HepG2 (cell line): Measurements from ENCODE around the gene DDC. TPM values are rescaled to one million over a fixed set of nuclear protein-coding genes. Genes with fewer than 3 reads are reported as not detected.

Experiments used
- NFYB ChIP-seq: sonication (generic); formaldehyde crosslinking; IDR thresholded peaks from 2 replicates; pipeline ENCODE4 v1.4.0; 2020; ENCODE audit warnings: missing genetic modification reagents
- TMF1 ChIP-seq: sonication (generic); formaldehyde crosslinking; IDR thresholded peaks from 2 replicates; pipeline ENCODE4 v1.8.1; 2022; ENCODE audit warnings: low read depth, missing genetic modification reagents
- ZBTB40 ChIP-seq, 2 experiments: fragments of 450-650 bp in 1 of 2; sonication (generic) in 1 of 2; formaldehyde crosslinking in 1 of 2; IDR thresholded peaks; 2 replicates each; pipeline versions ENCODE4 v1.6.1 to v1.8.0; 2016 to 2022; ENCODE audit warnings: antibody characterized with exemption in 1 of 2, mild to moderate bottlenecking in 1 of 2, missing genetic modification reagents in 1 of 2
- ZNF572 ChIP-seq: sonication (generic); formaldehyde crosslinking; IDR thresholded peaks from 2 replicates; pipeline ENCODE4 v1.5.1; 2020; ENCODE audit warnings: mild to moderate bottlenecking, missing genetic modification reagents
- ZNF703 ChIP-seq: sonication (generic); formaldehyde crosslinking; IDR thresholded peaks from 2 replicates; pipeline ENCODE4 v1.5.1; 2020; ENCODE audit warnings: missing genetic modification reagents, mild to moderate bottlenecking, moderate library complexity, borderline replicate concordance
- polyA plus RNA-seq, 8 experiments: library from polyadenylated mRNA; depleted of rRNA in 3 of 8; stranded (reverse) in 7 of 8; unstranded in 1 of 8; fragments of >200 nt; fragmentation: Illumina TruSeq in 4 of 8; extraction: Trizol in 4 of 8; gene quantifications; 2 replicates each; pipeline versions ENCODE4 v1.2.1 to v1.2.3, GENCODE V29; 2011 to 2016; ENCODE audit warnings: low read depth in 4 of 8, missing spikeins in 1 of 8, mixed read lengths in 1 of 8; ENCODE audit not compliant: insufficient read depth in 1 of 8
- total RNA-seq, 5 experiments: library from RNA; depleted of rRNA; stranded (reverse); fragments of >200 nt; fragmentation: Illumina TruSeq; extraction: Trizol; gene quantifications; 2 replicates each; pipeline ENCODE4 v1.2.3, GENCODE V29; 2016; ENCODE audit warnings: low read depth in 1 of 5

Gene DDC
- total and polyA plus RNA-seq, 2 of the 13 experiments (the other 11 are each of a cell fraction or from before 2014, with no cell fraction given), result 11.7 to 93.3 TPM

GRCh38 chr7:50584793-50585408 lies 19.7 kb upstream of the DDC start (continued):
- TF ChIP-seq ZBTB40 (IDR thresholded peaks at IDR 0.05) (no peak), ZBTB40 (CRISPR knock-in tag; IDR thresholded peaks at IDR 0.05) (no peak), ZNF572 (CRISPR knock-in tag) (no peak), ZNF703 (CRISPR knock-in tag) (no peak), NFYB (CRISPR knock-in tag) (no peak), TMF1 (CRISPR knock-in tag) (no peak)
